CD4-positive, CD25-positive, alpha-beta regulatory T cell (primary cell): ENCODE measurements around the gene MYH13. TPM values are rescaled to one million over a fixed set of nuclear protein-coding genes. Genes with fewer than 3 reads are reported as not detected.

ENCODE experiments used
- ATAC-seq, 2 donors: fragments of 150-1000 bp; cut with Tn5 transposase; one replicate each; pipeline ENCODE4 v1.10.0; 2021; ENCODE audit warnings: low read depth in 2 of 2, moderate number of reproducible peaks in 2 of 2, moderate library complexity in 1 of 2
- DNase-seq, 3 donors: peaks; one replicate each; pipeline versions ENCODE4 v3.0.0 to v3.0.0-alpha.2; 2012 to 2022; ENCODE audit warnings: mixed read lengths in 1 of 3
- H3K27ac ChIP-seq: one replicate; pipeline ENCODE4 v1.7.0; 2013; ENCODE audit warnings: mild to moderate bottlenecking, low read length; ENCODE audit not compliant: insufficient read depth, poor library complexity, severe bottlenecking
- H3K27me3 ChIP-seq: one replicate; pipeline ENCODE4 v1.7.0; 2013; ENCODE audit warnings: low read length; ENCODE audit not compliant: control insufficient read depth, insufficient read depth
- H3K36me3 ChIP-seq: one replicate; pipeline ENCODE4 v1.7.0; 2013; ENCODE audit warnings: mild to moderate bottlenecking, low read length, moderate library complexity; ENCODE audit not compliant: control insufficient read depth, insufficient read depth
- H3K4me1 ChIP-seq: 2 replicates; pipeline ENCODE4 v1.7.0; 2013; ENCODE audit warnings: mild to moderate bottlenecking, low read length; ENCODE audit not compliant: insufficient read depth, control insufficient read depth, poor library complexity, severe bottlenecking
- H3K4me3 ChIP-seq: one replicate; pipeline ENCODE4 v1.7.0; 2013; ENCODE audit warnings: low read depth, mild to moderate bottlenecking, low read length, moderate library complexity
- H3K9me3 ChIP-seq, 2 experiments: 1 replicate in 1 of 2; 2 replicates in 1 of 2; pipeline ENCODE4 v1.7.0; 2013; ENCODE audit warnings: low read length in 2 of 2, mild to moderate bottlenecking in 1 of 2, moderate library complexity in 1 of 2; ENCODE audit not compliant: control insufficient read depth in 2 of 2
- H3K27ac Mint-ChIP-seq, 3 donors: one replicate each; pipeline ENCODE4 v1.8.0; 2020 to 2022; ENCODE audit warnings: mild to moderate bottlenecking in 3 of 3, mixed read lengths in 3 of 3, moderate library complexity in 2 of 3
- H3K27me3 Mint-ChIP-seq: one replicate; pipeline ENCODE4 v1.8.0; 2022; ENCODE audit warnings: mild to moderate bottlenecking, mixed read lengths
- H3K36me3 Mint-ChIP-seq: one replicate; pipeline ENCODE4 v1.8.0; 2020; ENCODE audit warnings: mixed read lengths
- H3K4me1 Mint-ChIP-seq, 4 donors: one replicate each; pipeline ENCODE4 v1.8.0; 2020 to 2022; ENCODE audit warnings: mixed read lengths in 4 of 4, mild to moderate bottlenecking in 1 of 4
- H3K4me3 Mint-ChIP-seq, 4 donors: one replicate each; pipeline ENCODE4 v1.8.0; 2020 to 2022; ENCODE audit warnings: mild to moderate bottlenecking in 4 of 4, mixed read lengths in 4 of 4, moderate library complexity in 3 of 4
- H3K9me3 Mint-ChIP-seq, 7 donors: one replicate each; pipeline ENCODE4 v1.8.0; 2020 to 2022; ENCODE audit warnings: mixed read lengths in 7 of 7, mild to moderate bottlenecking in 3 of 7, moderate library complexity in 2 of 7
- polyA plus RNA-seq, 4 donors: library from polyadenylated mRNA; unstranded; fragments of 300-500 nt; fragmentation: Illumina TruSeq; gene quantifications; one replicate each; pipeline ENCODE4 v1.2.3, GENCODE V29; 2021
- total RNA-seq: library from RNA; stranded (reverse); gene quantifications from one replicate; pipeline ENCODE4 v1.2.3, GENCODE V29; 2022

Gene MYH13
- total and polyA plus RNA-seq, 5 donors from 2014 or later: not detected

DNA sequence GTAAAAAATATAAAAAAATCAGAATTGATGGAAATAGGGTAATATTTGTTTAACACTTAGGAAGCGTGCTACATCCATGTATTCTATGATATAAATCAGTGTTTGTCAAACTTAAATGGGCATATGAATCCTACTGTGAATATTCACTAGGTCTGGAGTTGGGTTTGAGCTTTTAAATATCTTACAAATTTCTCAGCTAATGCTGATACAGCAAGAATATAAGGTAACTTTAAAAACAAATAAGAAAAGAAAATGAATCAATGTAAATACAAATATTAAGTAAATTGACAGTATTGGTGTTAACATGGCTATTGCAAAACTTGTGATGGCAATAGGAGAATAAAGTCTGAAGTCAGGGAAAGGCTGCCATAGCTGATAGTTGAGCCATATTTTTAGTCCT is 3.6 kb downstream of the MYH13 start:
- H3K4me3 Mint-ChIP-seq: no peak overlapping the region
- Histone ChIP-seq H3K27ac (no peak overlapping the region), H3K36me3 (no peaks in the 10 kb centered on the region), H3K9me3 (no peaks in the 10 kb centered on the region), H3K4me3 (no peak overlapping the region), H3K27me3 (peaks cover 2% of the 10 kb centered on the region), H3K4me1 (no peaks in the 10 kb centered on the region)
- peaks cover 3% of the 10 kb centered on the region for H3K36me3 Mint-ChIP-seq
- DNase-seq: no peak
- ATAC-seq: no peak
- no peaks in the 10 kb centered on the region for H3K4me1 Mint-ChIP-seq
- peaks cover 5% of the 10 kb centered on the region for H3K27me3 Mint-ChIP-seq
- no peak overlapping the region for H3K27ac Mint-ChIP-seq
- H3K9me3 Mint-ChIP-seq: peaks cover 0 to 4% (median 0%) of the 10 kb centered on the region in 7 donors

DNA sequence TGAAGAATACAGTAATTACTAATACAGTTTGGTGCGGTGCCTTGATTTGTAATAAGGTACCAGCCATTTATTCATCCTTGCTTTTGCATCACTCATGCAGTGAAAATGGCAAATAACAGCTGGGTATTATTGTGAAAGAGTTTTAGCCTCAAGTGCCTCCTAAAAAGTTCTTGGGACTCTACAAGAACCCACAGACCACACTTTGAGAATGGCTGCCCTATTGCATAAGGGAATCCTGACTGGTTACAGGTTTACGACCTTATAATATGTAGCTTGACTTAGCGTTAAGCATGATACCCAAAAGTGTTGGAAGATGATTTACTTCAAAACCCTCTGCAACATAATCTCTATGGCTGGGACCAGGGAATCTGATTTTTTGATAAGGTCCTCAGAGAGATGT is 4.2 kb downstream of the MYH13 start:
- Histone ChIP-seq H3K27me3 (peaks cover 2% of the 10 kb centered on the region), H3K4me1 (no peaks in the 10 kb centered on the region), H3K4me3 (no peak overlapping the region), H3K9me3 (no peaks in the 10 kb centered on the region), H3K27ac (no peak overlapping the region), H3K36me3 (no peaks in the 10 kb centered on the region)
- peaks cover 0 to 4% (median 0%) of the 10 kb centered on the region in 7 donors for H3K9me3 Mint-ChIP-seq
- no peak overlapping the region for H3K4me3 Mint-ChIP-seq
- H3K36me3 Mint-ChIP-seq: peaks cover 3% of the 10 kb centered on the region
- H3K27me3 Mint-ChIP-seq: peaks cover 5% of the 10 kb centered on the region
- ATAC-seq (no peak), DNase-seq (no peak)
- no peak overlapping the region for H3K27ac Mint-ChIP-seq
- no peaks in the 10 kb centered on the region for H3K4me1 Mint-ChIP-seq

DNA sequence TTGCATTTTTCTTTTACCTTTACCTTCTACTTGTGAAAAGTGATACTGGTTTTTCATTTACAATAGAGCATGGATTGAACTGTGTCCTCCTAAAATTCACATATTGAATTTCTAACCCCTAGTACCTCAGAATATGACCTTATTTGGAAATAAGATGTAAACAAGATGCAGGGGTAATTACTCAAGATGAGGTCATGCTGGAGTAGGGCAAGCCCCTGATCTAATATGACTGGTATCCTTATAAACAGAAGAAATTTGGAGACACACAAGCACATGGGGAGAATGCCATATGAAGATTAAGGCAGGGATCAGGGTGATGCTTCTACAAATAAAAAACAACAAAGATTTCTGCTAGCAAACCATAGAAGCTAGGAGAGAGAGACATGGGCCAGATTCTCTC is 12.2 kb downstream of the MYH13 start:
- ATAC-seq (no peak), DNase-seq (no peak)
- Mint-ChIP-seq H3K4me3 (no peak overlapping the region), H3K27ac (no peak overlapping the region), H3K36me3 (no peaks in the 10 kb centered on the region), H3K27me3 (no peaks in the 10 kb centered on the region), H3K9me3 (peaks cover 0 to 2% (median 0%) of the 10 kb centered on the region in 7 donors), H3K4me1 (no peaks in the 10 kb centered on the region)
- no peaks in the 10 kb centered on the region for H3K4me1 ChIP-seq
- H3K9me3 ChIP-seq: no peaks in the 10 kb centered on the region
- no peak overlapping the region for H3K4me3 ChIP-seq
- no peaks in the 10 kb centered on the region for H3K27me3 ChIP-seq
- H3K27ac ChIP-seq: no peak overlapping the region
- H3K36me3 ChIP-seq: no peaks in the 10 kb centered on the region

DNA sequence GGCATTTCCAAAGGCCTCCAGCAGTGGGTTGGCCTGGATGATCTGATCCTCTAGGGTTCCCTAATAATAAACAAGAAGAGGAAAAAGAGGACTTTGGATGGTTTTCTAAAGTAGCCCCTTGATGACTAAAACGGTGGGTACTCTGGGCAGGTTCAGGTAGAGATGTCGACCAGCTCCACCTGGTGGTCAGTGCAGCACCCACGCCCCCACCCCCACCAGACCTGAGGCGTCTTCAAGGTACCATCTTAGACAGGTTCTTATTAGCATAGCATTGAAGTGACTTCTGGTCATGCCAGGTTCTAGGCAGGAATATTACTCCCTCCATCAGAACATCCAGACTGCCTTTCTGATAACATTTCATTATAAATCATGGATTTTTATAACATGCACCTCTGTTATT is 15.0 kb downstream of the MYH13 start:
- ATAC-seq (no peak), DNase-seq (peak in 1 of 3 donors; percentile 23)
- no peaks in the 10 kb centered on the region for H3K27me3 Mint-ChIP-seq
- H3K27ac Mint-ChIP-seq: no peak overlapping the region
- no peak overlapping the region for H3K4me3 ChIP-seq
- H3K36me3 Mint-ChIP-seq: no peaks in the 10 kb centered on the region
- H3K9me3 ChIP-seq: no peaks in the 10 kb centered on the region
- H3K4me3 Mint-ChIP-seq: no peak overlapping the region
- H3K27ac ChIP-seq: no peak overlapping the region
- peaks cover 0 to 2% (median 0%) of the 10 kb centered on the region in 7 donors for H3K9me3 Mint-ChIP-seq
- no peaks in the 10 kb centered on the region for H3K27me3 ChIP-seq
- no peaks in the 10 kb centered on the region for H3K36me3 ChIP-seq
- no peaks in the 10 kb centered on the region for H3K4me1 ChIP-seq
- no peaks in the 10 kb centered on the region for H3K4me1 Mint-ChIP-seq

DNA sequence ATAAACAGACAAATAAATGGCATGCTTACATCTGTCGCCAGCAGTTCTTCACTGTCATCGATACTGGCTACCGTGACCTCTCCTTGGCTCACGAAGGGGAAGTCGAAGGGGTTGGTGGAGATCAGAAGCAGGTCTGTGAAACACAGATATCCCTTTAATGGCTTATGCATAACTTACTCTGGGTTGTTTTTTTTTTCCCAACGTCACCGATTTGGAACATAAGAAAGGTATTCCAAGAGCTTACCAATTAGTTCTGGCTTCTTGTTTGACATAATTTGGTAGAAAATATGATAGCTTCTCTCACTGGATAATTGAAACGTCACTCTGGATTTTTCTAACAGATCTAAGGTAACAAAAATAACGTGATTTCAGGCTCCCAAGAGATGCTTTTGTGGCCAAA is 18.2 kb downstream of the MYH13 start:
- Histone ChIP-seq H3K4me1 (no peaks in the 10 kb centered on the region), H3K9me3 (no peaks in the 10 kb centered on the region), H3K27me3 (no peaks in the 10 kb centered on the region), H3K36me3 (no peaks in the 10 kb centered on the region), H3K4me3 (no peak overlapping the region), H3K27ac (no peak overlapping the region)
- Mint-ChIP-seq H3K4me3 (no peak overlapping the region), H3K36me3 (no peaks in the 10 kb centered on the region), H3K4me1 (no peaks in the 10 kb centered on the region), H3K27me3 (no peaks in the 10 kb centered on the region), H3K9me3 (peaks cover 0 to 9% (median 2%) of the 10 kb centered on the region in 7 donors), H3K27ac (no peak overlapping the region)
- ATAC-seq (no peak), DNase-seq (no peak)

DNA sequence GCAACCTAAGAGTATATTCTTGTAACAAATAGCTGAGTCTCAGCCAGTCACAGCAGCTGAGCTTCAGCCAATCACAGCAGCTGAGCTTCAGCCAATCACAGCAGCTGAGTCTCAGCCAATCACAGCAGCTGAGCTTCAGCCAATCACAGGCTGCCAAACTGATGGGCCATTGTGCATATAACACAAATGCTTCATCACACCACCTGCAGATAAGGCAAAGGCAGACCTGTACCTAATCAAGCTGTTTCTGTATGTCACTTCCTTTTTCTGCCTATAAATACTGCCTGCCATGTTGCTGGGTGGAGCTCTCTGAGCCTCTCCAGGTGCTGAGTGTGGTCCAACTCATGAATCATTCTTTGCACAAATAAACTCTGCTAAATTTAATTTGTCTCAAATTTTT is 19.9 kb downstream of the MYH13 start:
- Histone ChIP-seq H3K36me3 (no peaks in the 10 kb centered on the region), H3K27me3 (no peaks in the 10 kb centered on the region), H3K27ac (no peak overlapping the region), H3K4me3 (no peak overlapping the region), H3K4me1 (no peaks in the 10 kb centered on the region), H3K9me3 (no peaks in the 10 kb centered on the region)
- Mint-ChIP-seq H3K9me3 (peaks cover 0 to 9% (median under 1%) of the 10 kb centered on the region in 7 donors), H3K27ac (no peak overlapping the region), H3K4me1 (no peaks in the 10 kb centered on the region), H3K4me3 (no peak overlapping the region), H3K36me3 (peaks cover 3% of the 10 kb centered on the region), H3K27me3 (no peaks in the 10 kb centered on the region)
- ATAC-seq (no peak), DNase-seq (no peak)

DNA sequence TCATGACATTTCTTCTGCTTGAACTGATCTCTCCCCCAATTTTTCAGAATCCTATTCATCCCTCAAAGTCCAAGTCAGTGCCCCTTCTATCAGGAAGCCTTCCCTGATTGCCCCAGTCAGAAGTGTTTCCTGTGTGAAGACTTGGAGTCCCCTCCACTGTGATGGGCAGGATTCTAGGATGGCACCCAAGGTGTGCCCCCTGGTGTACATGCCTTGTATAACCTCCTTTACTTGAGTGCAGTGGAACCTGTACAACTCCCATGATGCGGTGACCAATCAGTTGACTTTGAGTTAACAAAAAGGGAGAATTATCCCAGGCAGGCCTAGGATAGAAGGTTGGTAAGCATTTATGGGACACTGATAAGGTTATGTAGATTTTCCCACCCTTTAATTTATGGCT is 23.4 kb downstream of the MYH13 start:
- H3K4me1 ChIP-seq: no peaks in the 10 kb centered on the region
- ATAC-seq: no peak
- no peak overlapping the region for H3K27ac ChIP-seq
- Mint-ChIP-seq H3K4me1 (no peaks in the 10 kb centered on the region), H3K4me3 (no peak overlapping the region), H3K36me3 (peaks cover 3% of the 10 kb centered on the region), H3K27me3 (no peaks in the 10 kb centered on the region), H3K9me3 (peaks cover 0 to 9% (median 0%) of the 10 kb centered on the region in 7 donors), H3K27ac (no peak overlapping the region)
- H3K4me3 ChIP-seq: no peak overlapping the region
- H3K27me3 ChIP-seq: no peaks in the 10 kb centered on the region
- H3K36me3 ChIP-seq: no peaks in the 10 kb centered on the region
- DNase-seq: peak in 1 of 3 donors; percentile 5
- H3K9me3 ChIP-seq: no peaks in the 10 kb centered on the region

DNA sequence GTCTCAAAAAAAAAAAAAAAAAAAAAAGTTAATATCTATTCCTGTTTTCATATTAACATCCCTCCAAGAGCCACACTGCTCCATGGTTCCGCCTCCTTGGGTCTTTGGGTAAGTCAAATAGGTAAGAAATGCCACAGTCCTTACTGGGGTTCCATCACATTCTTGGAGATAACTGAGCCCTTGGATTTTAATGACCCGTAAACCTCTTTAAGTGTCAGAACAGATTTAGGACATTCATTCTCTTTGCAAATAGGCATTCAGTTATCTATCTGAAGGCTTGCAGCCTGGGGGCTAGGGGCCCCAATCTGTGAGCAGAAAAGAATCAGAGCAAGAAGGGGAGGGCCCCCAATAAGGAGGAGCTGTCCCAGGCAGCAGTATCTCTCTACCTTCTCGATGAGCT is 28.0 kb downstream of the MYH13 start:
- H3K27me3 Mint-ChIP-seq: no peaks in the 10 kb centered on the region
- Histone ChIP-seq H3K27ac (no peak overlapping the region), H3K9me3 (no peaks in the 10 kb centered on the region)

More for the DNA sequence above, 28.0 kb downstream of the MYH13 start:
- ATAC-seq (no peak), DNase-seq (no peak)
- H3K4me1 ChIP-seq: no peaks in the 10 kb centered on the region
- H3K4me3 Mint-ChIP-seq: no peak overlapping the region
- H3K36me3 ChIP-seq: no peaks in the 10 kb centered on the region
- no peaks in the 10 kb centered on the region for H3K4me1 Mint-ChIP-seq
- H3K27ac Mint-ChIP-seq: no peak overlapping the region
- no peaks in the 10 kb centered on the region for H3K27me3 ChIP-seq
- peaks cover 0 to 3% (median 0%) of the 10 kb centered on the region in 7 donors for H3K9me3 Mint-ChIP-seq
- no peak overlapping the region for H3K4me3 ChIP-seq
- H3K36me3 Mint-ChIP-seq: peaks cover 3% of the 10 kb centered on the region
